Stomach (tissue), 9 donors: Measurements from ENCODE around the gene LRTM1. TPM values are rescaled to one million over a fixed set of nuclear protein-coding genes. Genes with fewer than 3 reads are reported as not detected.

Experiments
- DNase-seq, 2 donors: peaks; one replicate each; pipeline versions ENCODE4 v3.0.0 to v3.0.0-alpha.2; 2013 to 2019
- H3K27ac ChIP-seq, 5 donors: fragments of 200-600 bp in 4 of 5; sonication (generic) in 4 of 5; one replicate each; pipeline ENCODE4 v1.5.1; 2013 to 2019; ENCODE audit warnings: mild to moderate bottlenecking in 1 of 5, moderate library complexity in 1 of 5
- H3K27me3 ChIP-seq, 3 donors: fragments of 200-600 bp; sonication (generic); one replicate each; pipeline ENCODE4 v1.5.1; 2017 to 2019; ENCODE audit warnings: mixed run types in 1 of 3
- H3K36me3 ChIP-seq, 4 donors: fragments of 200-600 bp; sonication (generic); 1 replicate in 3 of 4; 2 replicates in 1 of 4; pipeline ENCODE4 v1.5.1; 2016 to 2019
- H3K4me1 ChIP-seq, 4 donors: fragments of 200-600 bp; sonication (generic); one replicate each; pipeline ENCODE4 v1.5.1; 2016 to 2019
- H3K4me3 ChIP-seq, 4 donors: fragments of 200-600 bp; sonication (generic) in 3 of 4; one replicate each; pipeline ENCODE4 v1.5.1; 2016 to 2019; ENCODE audit warnings: mild to moderate bottlenecking in 1 of 4
- H3K9me3 ChIP-seq, 4 donors: fragments of 200-600 bp; sonication (generic); one replicate each; pipeline ENCODE4 v1.5.1; 2016 to 2019
- EP300 ChIP-seq: sonication (generic); formaldehyde crosslinking; IDR thresholded peaks from one replicate; pipeline ENCODE4 v1.6.1; 2017; ENCODE audit warnings: antibody characterized with exemption
- POLR2A ChIP-seq, 4 donors: fragments of 450-650 bp; IDR thresholded peaks; one replicate each; pipeline ENCODE4 v1.6.1; 2016; ENCODE audit warnings: antibody characterized with exemption in 4 of 4, control low read depth in 2 of 4, mild to moderate bottlenecking in 1 of 4, moderate library complexity in 1 of 4
- POLR2AphosphoS5 ChIP-seq, 3 donors: sonication (generic); formaldehyde crosslinking; IDR thresholded peaks; one replicate each; pipeline ENCODE4 v1.6.1; 2016; ENCODE audit warnings: antibody characterized with exemption in 3 of 3
- WGBS, 5 donors: extraction: QIAGEN DNeasy Blood & Tissue Kit in 3 of 5; methylation state at CpG; one replicate each; pipeline versions ENCODE4 v1.1.5 to v1.1.7; 2013 to 2018; 5-methylcytosine and 5-hydroxymethylcytosine counted together
- intact Hi-C: fragments of 100-400 bp; cut with DNase I; formaldehyde crosslinking; loops from one replicate; pipeline ENCODE4 v1.15.1; 2023; ENCODE audit warnings: low total_unique reads
- polyA plus RNA-seq, 3 donors: library from polyadenylated mRNA; stranded (reverse); fragments of 200-250 nt; gene quantifications; one replicate each; pipeline ENCODE4 v1.2.3, GENCODE V29; 2013
- total RNA-seq, 5 donors: library from RNA; depleted of rRNA; stranded (reverse); fragments of >200 nt; gene quantifications; one replicate each; pipeline versions ENCODE4 v1.1.0 to v1.2.3, GENCODE V29; 2014 to 2016
- TF ChIP-seq, protein P1 (sequence below), 7 experiments: fragments of 450-650 bp in 4 of 7; fragments of 200-600 bp in 3 of 7; sonication (generic) in 3 of 7; IDR thresholded peaks; one replicate each; pipeline ENCODE4 v1.5.1; 2016 to 2019; ENCODE audit warnings: antibody characterized with exemption in 7 of 7, control low read depth in 2 of 7, mild to moderate bottlenecking in 1 of 7
- donor health status: healthy with polysubstance abuse.
- donor health status: Bipolar disorder and iron deficiency.
- donor health status: healthy.

The LRTM1 gene
- total and polyA plus RNA-seq, 8 donors = not detected

DNA sequence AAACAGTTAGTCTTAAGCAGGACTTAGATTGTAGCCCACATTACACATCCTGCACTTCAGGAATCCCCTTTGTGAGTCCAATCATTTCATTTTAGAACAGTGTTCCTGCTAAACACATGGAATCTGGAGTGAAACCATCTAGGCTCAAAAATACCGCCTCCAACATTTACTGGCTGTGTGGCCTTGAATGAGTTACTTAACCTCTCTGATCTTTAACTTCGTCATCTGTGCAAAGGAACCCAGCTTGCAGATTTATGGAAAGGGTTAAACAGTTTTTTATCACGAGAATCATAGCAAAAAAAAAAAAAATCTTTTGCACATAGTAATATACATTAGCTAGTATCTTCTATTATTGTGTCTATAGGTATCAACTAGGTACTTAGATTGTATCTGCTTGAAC, 8.0 kb upstream of the LRTM1 start:
- Histone ChIP-seq H3K4me3 (no peak overlapping the region), H3K36me3 (no peaks in the 10 kb centered on the region), H3K27ac (no peak overlapping the region), H3K9me3 (no peaks in the 10 kb centered on the region), H3K27me3 (peaks cover 0 to 8% (median 0%) of the 10 kb centered on the region in 3 donors), H3K4me1 (no peaks in the 10 kb centered on the region)
- intact Hi-C loops = no loop called here
- no peak for TF ChIP-seq POLR2AphosphoS5 (IDR thresholded peaks at IDR 0.05)
- no peak for TF ChIP-seq EP300
- TF ChIP-seq, protein P1, sequence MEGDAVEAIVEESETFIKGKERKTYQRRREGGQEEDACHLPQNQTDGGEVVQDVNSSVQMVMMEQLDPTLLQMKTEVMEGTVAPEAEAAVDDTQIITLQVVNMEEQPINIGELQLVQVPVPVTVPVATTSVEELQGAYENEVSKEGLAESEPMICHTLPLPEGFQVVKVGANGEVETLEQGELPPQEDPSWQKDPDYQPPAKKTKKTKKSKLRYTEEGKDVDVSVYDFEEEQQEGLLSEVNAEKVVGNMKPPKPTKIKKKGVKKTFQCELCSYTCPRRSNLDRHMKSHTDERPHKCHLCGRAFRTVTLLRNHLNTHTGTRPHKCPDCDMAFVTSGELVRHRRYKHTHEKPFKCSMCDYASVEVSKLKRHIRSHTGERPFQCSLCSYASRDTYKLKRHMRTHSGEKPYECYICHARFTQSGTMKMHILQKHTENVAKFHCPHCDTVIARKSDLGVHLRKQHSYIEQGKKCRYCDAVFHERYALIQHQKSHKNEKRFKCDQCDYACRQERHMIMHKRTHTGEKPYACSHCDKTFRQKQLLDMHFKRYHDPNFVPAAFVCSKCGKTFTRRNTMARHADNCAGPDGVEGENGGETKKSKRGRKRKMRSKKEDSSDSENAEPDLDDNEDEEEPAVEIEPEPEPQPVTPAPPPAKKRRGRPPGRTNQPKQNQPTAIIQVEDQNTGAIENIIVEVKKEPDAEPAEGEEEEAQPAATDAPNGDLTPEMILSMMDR (IDR thresholded peaks at IDR 0.05) = no peak
- TF ChIP-seq POLR2A (IDR thresholded peaks at IDR 0.05) = no peak
- no peak for DNase-seq
- 69 to 81% (median 74%) methylated on average over 3 of the region's 3 CpGs for WGBS, 5 donors

DNA sequence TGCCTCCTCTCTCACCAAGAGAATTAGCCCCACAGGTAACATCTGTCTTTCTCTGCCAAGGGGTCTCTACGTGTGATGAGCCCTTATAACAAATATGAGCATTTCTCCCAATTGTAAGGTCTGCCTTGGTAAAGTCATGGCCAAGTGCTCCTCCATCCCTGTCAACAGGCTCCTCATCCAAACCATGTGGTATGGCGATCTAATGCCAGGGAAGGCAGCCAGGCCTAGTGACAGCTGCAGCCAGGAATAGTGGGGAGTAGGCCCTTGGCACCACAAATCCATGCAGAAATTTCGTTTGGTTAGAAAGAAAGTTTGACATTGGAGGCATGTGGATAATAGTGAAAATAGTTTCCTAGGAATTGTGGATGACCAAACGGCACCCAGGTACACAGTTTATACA, 4.7 kb upstream of the LRTM1 start:
- H3K27ac ChIP-seq = no peak overlapping the region
- no peaks in the 10 kb centered on the region for H3K4me1 ChIP-seq
- H3K9me3 ChIP-seq = no peaks in the 10 kb centered on the region
- no peak for DNase-seq
- no peak overlapping the region for H3K4me3 ChIP-seq
- intact Hi-C loops = no loop called here
- no peaks in the 10 kb centered on the region for H3K27me3 ChIP-seq
- TF ChIP-seq POLR2AphosphoS5 (IDR thresholded peaks at IDR 0.05) = no peak
- TF ChIP-seq, protein P1 (IDR thresholded peaks at IDR 0.05) = no peak
- TF ChIP-seq POLR2A (IDR thresholded peaks at IDR 0.05) = no peak
- TF ChIP-seq EP300 = no peak
- 61 to 73% (median 67%) methylated on average over 4 of the region's 4 CpGs for WGBS, 5 donors
- H3K36me3 ChIP-seq = no peaks in the 10 kb centered on the region

DNA sequence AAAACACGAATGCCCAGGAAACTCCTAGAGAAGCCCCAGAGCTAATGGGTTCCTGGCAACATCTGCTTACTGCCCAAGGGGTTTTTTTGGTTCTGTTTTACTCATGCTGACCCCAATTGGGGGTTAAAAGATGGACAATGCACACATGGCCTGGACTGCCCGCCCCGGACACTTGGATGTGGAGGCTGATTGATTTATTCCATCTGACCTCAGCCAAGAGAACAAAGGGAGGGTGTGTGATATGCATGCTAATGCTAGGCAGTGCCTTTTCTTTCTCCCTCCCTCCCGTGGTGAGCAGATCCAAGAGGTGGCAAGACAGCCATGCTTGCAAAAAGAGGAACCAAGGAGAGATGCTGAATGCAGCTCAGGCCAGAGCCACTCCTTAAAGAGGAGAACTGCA, 3.3 kb upstream of the LRTM1 start:
- TF ChIP-seq, protein P1 (IDR thresholded peaks at IDR 0.05) = no peak
- TF ChIP-seq POLR2AphosphoS5 (IDR thresholded peaks at IDR 0.05) (no peak), POLR2A (IDR thresholded peaks at IDR 0.05) (no peak), EP300 (no peak)
- H3K27ac ChIP-seq = no peak overlapping the region
- H3K36me3 ChIP-seq = no peaks in the 10 kb centered on the region
- no peaks in the 10 kb centered on the region for H3K4me1 ChIP-seq
- no peaks in the 10 kb centered on the region for H3K9me3 ChIP-seq
- no peaks in the 10 kb centered on the region for H3K27me3 ChIP-seq
- intact Hi-C loops = no loop called here
- H3K4me3 ChIP-seq = no peak overlapping the region
- DNase-seq = no peak
- 40 to 59% (median 51%) methylated on average over 4 of the region's 4 CpGs for WGBS, 5 donors

DNA sequence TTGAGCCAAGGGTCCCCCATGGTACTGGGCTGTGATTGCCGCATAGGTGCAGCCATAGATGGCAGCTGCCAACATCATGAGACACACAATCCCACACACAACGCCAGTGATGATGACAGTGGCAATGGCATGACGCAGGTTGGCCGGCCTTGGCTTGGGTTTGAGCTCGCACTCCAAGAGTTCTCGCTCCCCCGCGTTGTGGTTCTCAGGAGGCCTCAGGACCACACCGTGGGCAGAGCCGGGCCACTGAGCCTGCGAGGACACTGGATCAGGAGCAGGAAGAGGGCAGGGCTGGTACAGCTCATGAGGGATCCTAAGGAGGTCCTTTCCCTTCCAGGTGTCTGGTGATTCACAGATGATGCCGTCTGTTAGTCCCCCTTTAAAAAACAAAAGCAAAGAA, 9.3 kb downstream of the LRTM1 start:
- 94 to 96% (median 95%) methylated on average over 12 of the region's 12 CpGs for WGBS, 5 donors

DNA sequence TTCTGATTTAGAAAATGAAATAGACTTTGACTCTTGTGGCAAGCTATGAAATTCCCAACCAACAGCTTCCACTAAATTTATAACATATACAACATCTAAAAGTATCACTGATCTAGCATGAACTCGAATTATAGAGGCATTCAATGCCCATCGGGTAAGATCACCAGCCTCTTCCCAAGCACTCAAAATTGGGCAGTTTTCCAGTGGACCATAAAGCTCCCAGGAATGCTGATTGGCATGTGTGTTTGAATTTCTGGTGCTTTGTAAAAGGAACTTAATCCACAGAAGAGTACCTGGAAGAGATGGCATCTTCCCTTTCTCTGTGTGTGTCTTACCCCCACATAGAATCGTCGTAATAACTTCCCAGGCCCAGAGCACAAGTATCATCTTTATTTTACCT, 10.0 kb downstream of the LRTM1 start:
- intact Hi-C loops = no loop called here
- 77 to 91% (median 87%) methylated on average over 4 of the region's 4 CpGs for WGBS, 5 donors
- no peak for DNase-seq
- no peak for TF ChIP-seq POLR2A (IDR thresholded peaks at IDR 0.05)
- TF ChIP-seq, protein P1 (IDR thresholded peaks at IDR 0.05) = no peak
- Histone ChIP-seq H3K27me3 (no peaks in the 10 kb centered on the region), H3K9me3 (no peaks in the 10 kb centered on the region), H3K4me1 (no peaks in the 10 kb centered on the region), H3K27ac (no peak overlapping the region), H3K36me3 (no peaks in the 10 kb centered on the region), H3K4me3 (no peak overlapping the region)

More for the DNA sequence above, 9.3 kb downstream of the LRTM1 start:
- Histone ChIP-seq H3K4me3 (no peak overlapping the region), H3K27ac (no peak overlapping the region), H3K9me3 (no peaks in the 10 kb centered on the region), H3K27me3 (no peaks in the 10 kb centered on the region), H3K36me3 (no peaks in the 10 kb centered on the region), H3K4me1 (no peaks in the 10 kb centered on the region)
- intact Hi-C loops = no loop called here
- TF ChIP-seq EP300 = no peak
- DNase-seq = no peak
